ENCODE data around the gene PSMB7. TPM values are rescaled to one million over a fixed set of nuclear protein-coding genes. Genes with fewer than 3 reads are reported as not detected.

The PSMB7 gene
- polyA plus RNA-seq, 1 donor from 2014 or later = 149 TPM

- no peaks in the 10 kb centered on the region for H3K27me3 Mint-ChIP-seq
- peaks cover 11 to 19% (median 13%) of the 10 kb centered on the region in 3 donors for H3K4me1 Mint-ChIP-seq
- H3K36me3 Mint-ChIP-seq = peaks cover 2% of the 10 kb centered on the region
- H3K9me3 Mint-ChIP-seq = no peaks in the 10 kb centered on the region
- H3K4me3 Mint-ChIP-seq = no peak overlapping the region
- H3K27ac Mint-ChIP-seq = no peak overlapping the region
Measured at GRCh38 chr9:124368692-124369091, 46.5 kb downstream of the PSMB7 start.

GRCh38 chr9:124366476-124367220 lies 48.6 kb downstream of the PSMB7 start:
- peaks cover 2% of the 10 kb centered on the region for H3K36me3 Mint-ChIP-seq
- no peaks in the 10 kb centered on the region for H3K27me3 Mint-ChIP-seq
- peaks cover 6 to 9% (median 7%) of the 10 kb centered on the region in 3 donors for H3K4me1 Mint-ChIP-seq
- H3K27ac Mint-ChIP-seq = peak overlapping the region in 1 of 3 donors; percentile 8
- no peaks in the 10 kb centered on the region for H3K9me3 Mint-ChIP-seq
- H3K4me3 Mint-ChIP-seq = no peak overlapping the region

GRCh38 chr9:124365036-124365435 lies 50.2 kb downstream of the PSMB7 start:
- peak overlapping the region in 1 of 3 donors; percentile 60 for H3K27ac Mint-ChIP-seq
- peaks cover 2% of the 10 kb centered on the region for H3K36me3 Mint-ChIP-seq
- H3K27me3 Mint-ChIP-seq = no peaks in the 10 kb centered on the region
- no peak overlapping the region for H3K4me3 Mint-ChIP-seq
- H3K9me3 Mint-ChIP-seq = no peaks in the 10 kb centered on the region
- peaks cover 7 to 20% (median 9%) of the 10 kb centered on the region in 3 donors for H3K4me1 Mint-ChIP-seq

- no peaks in the 10 kb centered on the region for H3K27me3 Mint-ChIP-seq
- H3K4me1 Mint-ChIP-seq = peaks cover 7 to 25% (median 13%) of the 10 kb centered on the region in 3 donors
- H3K9me3 Mint-ChIP-seq = no peaks in the 10 kb centered on the region
- no peak overlapping the region for H3K27ac Mint-ChIP-seq
- no peak overlapping the region for H3K4me3 Mint-ChIP-seq
- peaks cover 2% of the 10 kb centered on the region for H3K36me3 Mint-ChIP-seq
Measured at GRCh38 chr9:124364141-124364540, 51.1 kb downstream of the PSMB7 start.

GRCh38 chr9:124363326-124364096 lies 51.7 kb downstream of the PSMB7 start:
- H3K4me1 Mint-ChIP-seq = peaks cover 7 to 21% (median 13%) of the 10 kb centered on the region in 3 donors
- H3K9me3 Mint-ChIP-seq = no peaks in the 10 kb centered on the region
- H3K36me3 Mint-ChIP-seq = peaks cover 2% of the 10 kb centered on the region
- H3K27ac Mint-ChIP-seq = peak overlapping the region in 1 of 3 donors; percentile 81
- H3K4me3 Mint-ChIP-seq = no peak overlapping the region
- H3K27me3 Mint-ChIP-seq = no peaks in the 10 kb centered on the region

GRCh38 chr9:124361128-124361527 lies 54.1 kb downstream of the PSMB7 start:
- H3K9me3 Mint-ChIP-seq = no peaks in the 10 kb centered on the region
- H3K27me3 Mint-ChIP-seq = peaks cover 1% of the 10 kb centered on the region
- no peak overlapping the region for H3K4me3 Mint-ChIP-seq
- H3K4me1 Mint-ChIP-seq = peaks cover 5 to 17% (median 15%) of the 10 kb centered on the region in 3 donors
- peaks cover 5% of the 10 kb centered on the region for H3K36me3 Mint-ChIP-seq
- peak overlapping the region in 2 of 3 donors; percentile 72 to 82 for H3K27ac Mint-ChIP-seq

GRCh38 chr9:124359855-124360678 lies 55.2 kb downstream of the PSMB7 start:
- Mint-ChIP-seq H3K4me3 (peak overlapping the region in 1 of 4 donors; percentile 60), H3K4me1 (peaks cover 6 to 17% (median 15%) of the 10 kb centered on the region in 3 donors), H3K27ac (peak overlapping the region; percentile 57 to 82 (median 72)), H3K36me3 (peaks cover 4% of the 10 kb centered on the region), H3K9me3 (no peaks in the 10 kb centered on the region), H3K27me3 (peaks cover 1% of the 10 kb centered on the region)

- no peaks in the 10 kb centered on the region for H3K9me3 Mint-ChIP-seq
- H3K27ac Mint-ChIP-seq = peak overlapping the region in 1 of 3 donors; percentile 72
- H3K36me3 Mint-ChIP-seq = peaks cover 4% of the 10 kb centered on the region
- H3K27me3 Mint-ChIP-seq = peaks cover 1% of the 10 kb centered on the region
- peak overlapping the region in 1 of 4 donors; percentile 60 for H3K4me3 Mint-ChIP-seq
- peaks cover 4 to 17% (median 15%) of the 10 kb centered on the region in 3 donors for H3K4me1 Mint-ChIP-seq
Measured at GRCh38 chr9:124359426-124359825, 55.8 kb downstream of the PSMB7 start.

GRCh38 chr9:124358631-124359030 lies 56.6 kb downstream of the PSMB7 start:
- H3K36me3 Mint-ChIP-seq = peaks cover 4% of the 10 kb centered on the region
- H3K4me1 Mint-ChIP-seq = peaks cover 4 to 22% (median 15%) of the 10 kb centered on the region in 3 donors
- no peaks in the 10 kb centered on the region for H3K9me3 Mint-ChIP-seq
- no peak overlapping the region for H3K4me3 Mint-ChIP-seq
- H3K27me3 Mint-ChIP-seq = peaks cover 1% of the 10 kb centered on the region
- H3K27ac Mint-ChIP-seq = no peak overlapping the region

GRCh38 chr9:124357721-124358361 lies 57.4 kb downstream of the PSMB7 start:
- H3K36me3 Mint-ChIP-seq = peaks cover 4% of the 10 kb centered on the region
- no peaks in the 10 kb centered on the region for H3K9me3 Mint-ChIP-seq
- peaks cover 4 to 22% (median 15%) of the 10 kb centered on the region in 3 donors for H3K4me1 Mint-ChIP-seq
- H3K27me3 Mint-ChIP-seq = peaks cover 1% of the 10 kb centered on the region
- H3K4me3 Mint-ChIP-seq = no peak overlapping the region
- peak overlapping the region; percentile 82 to 94 (median 84) for H3K27ac Mint-ChIP-seq

- peaks cover 4% of the 10 kb centered on the region for H3K36me3 Mint-ChIP-seq
- peaks cover 1% of the 10 kb centered on the region for H3K27me3 Mint-ChIP-seq
- H3K4me1 Mint-ChIP-seq = peaks cover 4 to 22% (median 15%) of the 10 kb centered on the region in 3 donors
- H3K4me3 Mint-ChIP-seq = peak overlapping the region in 2 of 4 donors; percentile 8 to 56
- H3K9me3 Mint-ChIP-seq = no peaks in the 10 kb centered on the region
- H3K27ac Mint-ChIP-seq = peak overlapping the region; percentile 82 to 94 (median 84)
Measured at GRCh38 chr9:124356745-124357390, 58.4 kb downstream of the PSMB7 start.

- Mint-ChIP-seq H3K9me3 (no peaks in the 10 kb centered on the region), H3K27ac (peak overlapping the region; percentile 18 to 94 (median 84))
Measured at GRCh38 chr9:124355941-124356744, 59.1 kb downstream of the PSMB7 start.

More at GRCh38 chr9:124355941-124356744, 59.1 kb downstream of the PSMB7 start:
- peaks cover 1% of the 10 kb centered on the region for H3K27me3 Mint-ChIP-seq
- peak overlapping the region in 1 of 4 donors; percentile 8 for H3K4me3 Mint-ChIP-seq
- H3K4me1 Mint-ChIP-seq = peaks cover 4 to 16% (median 15%) of the 10 kb centered on the region in 3 donors
- peaks cover 4% of the 10 kb centered on the region for H3K36me3 Mint-ChIP-seq

Measured in IgD-negative memory B cell (primary cell).